ENCODE results near the gene REG3A.

REG3A gene

DNA sequence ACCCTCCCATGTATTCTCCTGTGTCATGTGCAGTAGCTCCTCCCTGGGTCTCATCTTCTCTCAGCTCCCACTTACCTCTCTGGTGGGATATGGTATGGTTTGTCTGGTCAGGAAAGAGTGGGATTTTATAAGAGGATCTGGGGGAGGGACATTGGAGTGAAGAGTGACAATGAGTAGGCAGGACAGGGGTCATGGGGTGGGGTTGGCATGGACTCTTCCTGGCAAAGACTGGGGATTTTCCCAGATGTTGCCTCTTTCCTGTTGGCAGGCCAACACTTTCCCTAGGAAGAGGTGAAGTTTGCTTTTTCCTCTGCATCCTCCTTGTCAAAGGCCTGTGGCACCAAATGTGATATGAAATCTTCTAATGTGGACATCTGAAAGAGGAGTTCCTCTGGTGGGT, at the start of gene REG3A:
REG3A (minus strand) TSS at position 101 of the 400 bp plus-strand sequence. CDS start 348 bp downstream, outside the sequence.
- no peak for DNase-seq (ENCODE audit: low read depth, low spot score)
- ChIA-PET CTCF (no interaction called here), POLR2A (no interaction called here)
- TF ChIP-seq, protein P1, sequence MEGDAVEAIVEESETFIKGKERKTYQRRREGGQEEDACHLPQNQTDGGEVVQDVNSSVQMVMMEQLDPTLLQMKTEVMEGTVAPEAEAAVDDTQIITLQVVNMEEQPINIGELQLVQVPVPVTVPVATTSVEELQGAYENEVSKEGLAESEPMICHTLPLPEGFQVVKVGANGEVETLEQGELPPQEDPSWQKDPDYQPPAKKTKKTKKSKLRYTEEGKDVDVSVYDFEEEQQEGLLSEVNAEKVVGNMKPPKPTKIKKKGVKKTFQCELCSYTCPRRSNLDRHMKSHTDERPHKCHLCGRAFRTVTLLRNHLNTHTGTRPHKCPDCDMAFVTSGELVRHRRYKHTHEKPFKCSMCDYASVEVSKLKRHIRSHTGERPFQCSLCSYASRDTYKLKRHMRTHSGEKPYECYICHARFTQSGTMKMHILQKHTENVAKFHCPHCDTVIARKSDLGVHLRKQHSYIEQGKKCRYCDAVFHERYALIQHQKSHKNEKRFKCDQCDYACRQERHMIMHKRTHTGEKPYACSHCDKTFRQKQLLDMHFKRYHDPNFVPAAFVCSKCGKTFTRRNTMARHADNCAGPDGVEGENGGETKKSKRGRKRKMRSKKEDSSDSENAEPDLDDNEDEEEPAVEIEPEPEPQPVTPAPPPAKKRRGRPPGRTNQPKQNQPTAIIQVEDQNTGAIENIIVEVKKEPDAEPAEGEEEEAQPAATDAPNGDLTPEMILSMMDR (IDR thresholded peaks at IDR 0.05; ENCODE audit: insufficient read depth, low read length, missing control alignments): no peak
- H3K4me3 ChIP-seq (ENCODE audit: low read depth, low read length): no peak within 1 kb of the TSS

DNA sequence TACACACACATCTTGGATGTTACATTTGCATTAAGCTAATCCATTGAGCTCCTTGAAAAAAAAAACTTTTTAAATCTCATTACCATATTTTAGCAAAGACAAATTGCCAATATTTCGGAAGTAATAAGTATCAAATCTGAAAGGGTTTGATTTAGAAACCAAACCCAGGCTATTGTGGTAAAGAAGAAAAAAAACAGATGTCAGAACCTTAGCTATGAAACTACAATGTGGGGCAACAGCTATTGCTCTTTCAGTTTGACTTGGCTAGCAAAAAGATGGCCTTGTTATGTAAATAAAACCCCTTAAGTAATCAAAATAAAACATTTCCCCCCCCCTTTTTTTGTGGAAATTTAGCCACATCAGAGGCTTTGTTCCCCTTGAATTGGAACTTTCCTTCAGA, 41.2 kb upstream of the REG3A start:
- POLR2A ChIA-PET: no interaction called here
- DNase-seq (ENCODE audit: low read depth, low spot score): no peak
- no peak overlapping the region for H3K4me3 ChIP-seq (ENCODE audit: low read depth, low read length)
- TF ChIP-seq, protein P1 (IDR thresholded peaks at IDR 0.05; ENCODE audit: insufficient read depth, low read length, missing control alignments): no peak
- CTCF ChIA-PET: no interaction called here

DNA sequence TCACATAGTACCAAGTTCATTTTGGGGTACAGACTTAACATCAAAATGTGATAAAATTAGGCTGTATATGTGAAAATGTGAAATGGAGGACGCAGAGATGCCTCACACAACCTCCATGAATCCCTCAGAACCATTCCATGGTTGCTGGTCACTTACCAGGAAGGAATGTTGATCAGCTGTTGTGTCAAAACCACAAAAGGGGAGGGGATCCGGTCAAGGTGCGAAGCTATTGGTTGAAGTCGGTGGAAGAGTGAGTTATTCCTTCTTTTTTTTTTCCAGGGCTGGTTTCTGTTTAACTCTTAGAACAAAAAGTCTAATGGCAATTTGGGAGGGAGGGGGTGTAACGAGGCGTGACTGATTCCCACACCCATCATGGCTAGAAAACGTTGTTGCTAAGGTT, 32.3 kb upstream of the REG3A start:
- DNase-seq (ENCODE audit: low read depth, low spot score): no peak
- TF ChIP-seq, protein P1 (IDR thresholded peaks at IDR 0.05; ENCODE audit: insufficient read depth, low read length, missing control alignments): no peak
- ChIA-PET CTCF (no interaction called here), POLR2A (no interaction called here)
- H3K4me3 ChIP-seq (ENCODE audit: low read depth, low read length): no peak overlapping the region

- H3K4me3 ChIP-seq (ENCODE audit: low read depth, low read length): no peak overlapping the region
- TF ChIP-seq, protein P1 (IDR thresholded peaks at IDR 0.05; ENCODE audit: insufficient read depth, low read length, missing control alignments): no peak
- POLR2A ChIA-PET: no interaction called here
- DNase-seq (ENCODE audit: low read depth, low spot score): no peak
- CTCF ChIA-PET: no interaction called here
These were observed 31.5 kb upstream of the REG3A start for GRCh38 chr2:79191081-79191480.

- POLR2A ChIA-PET: no interaction called here
These were observed 29.9 kb upstream of the REG3A start for GRCh38 chr2:79189465-79189864.

GRCh38 chr2:79181617-79182016, 22.1 kb upstream of the REG3A start:
- POLR2A ChIA-PET: no interaction called here
- DNase-seq (ENCODE audit: low read depth, low spot score): no peak
- CTCF ChIA-PET: no interaction called here
- TF ChIP-seq, protein P1 (IDR thresholded peaks at IDR 0.05; ENCODE audit: insufficient read depth, low read length, missing control alignments): no peak
- no peak overlapping the region for H3K4me3 ChIP-seq (ENCODE audit: low read depth, low read length)

More at GRCh38 chr2:79189465-79189864, 29.9 kb upstream of the REG3A start:
- CTCF ChIA-PET: no interaction called here
- no peak overlapping the region for H3K4me3 ChIP-seq (ENCODE audit: low read depth, low read length)
- DNase-seq (ENCODE audit: low read depth, low spot score): no peak
- TF ChIP-seq, protein P1 (IDR thresholded peaks at IDR 0.05; ENCODE audit: insufficient read depth, low read length, missing control alignments): no peak
